OCI-LY3 (cell line): ENCODE results near the gene TSPAN15.
"Not testable (repeated sequence)": the region's sequence is repeated elsewhere in the genome, so short reads cannot be mapped to it uniquely, and the experiment has no call there.

Experiments used
- H2AFZ ChIP-seq: fragments of 200-600, 300-600 bp; shearing (Covaris generic); 2 replicates; pipeline ENCODE4 v1.6.0; 2014; ENCODE audit warnings: antibody characterized with exemption, low read depth, low read length
- H3K27ac ChIP-seq: fragments of 200-600, 300-600 bp; sonication (generic); 2 replicates; pipeline ENCODE4 v1.5.1; 2014; ENCODE audit warnings: mild to moderate bottlenecking, low read length, moderate library complexity, mixed read lengths
- H3K27me3 ChIP-seq: fragments of 200-600, 300-600 bp; sonication (generic); 2 replicates; pipeline ENCODE4 v1.6.1; 2014; ENCODE audit warnings: low read depth, low read length, mixed read lengths
- H3K36me3 ChIP-seq: fragments of 200-600, 300-600 bp; sonication (generic); replicated peaks from 2 replicates; pipeline ENCODE3; 2014; ENCODE audit warnings: low read depth, low read length, mixed read lengths
- H3K4me1 ChIP-seq: fragments of 300-600, 200-600 bp; sonication (generic); 2 replicates; pipeline ENCODE4 v1.6.1; 2014; ENCODE audit warnings: low read length, mixed read lengths
- H3K4me2 ChIP-seq: fragments of 200-600, 300-600 bp; sonication (generic); 2 replicates; pipeline ENCODE4 v1.6.1; 2014; ENCODE audit warnings: low read length, mixed read lengths
- H3K4me3 ChIP-seq: fragments of 300-600, 200-600 bp; sonication (generic); 2 replicates; pipeline ENCODE4 v1.5.1; 2014; ENCODE audit warnings: antibody characterized with exemption, mild to moderate bottlenecking, low read length, moderate library complexity
- H3K79me2 ChIP-seq: fragments of 300-600, 200-600 bp; shearing (Covaris generic); 2 replicates; pipeline ENCODE4 v1.6.1; 2014; ENCODE audit warnings: mild to moderate bottlenecking, low read length, mixed read lengths
- H3K9ac ChIP-seq: fragments of 300-600, 200-600 bp; shearing (Covaris generic); 2 replicates; pipeline ENCODE4 v1.6.0; 2014; ENCODE audit warnings: mild to moderate bottlenecking, low read length, moderate library complexity
- H3K9me3 ChIP-seq: fragments of 200-600, 300-600 bp; shearing (Covaris generic); 2 replicates; pipeline ENCODE4 v1.6.1; 2014; ENCODE audit warnings: low read length, mixed read lengths; ENCODE audit not compliant: insufficient read depth
- H4K20me1 ChIP-seq: fragments of 200-600, 300-600 bp; sonication (generic); 2 replicates; pipeline ENCODE4 v1.6.1; 2016; ENCODE audit warnings: low read length, mixed read lengths; ENCODE audit not compliant: insufficient read depth
- CTCF ChIP-seq: fragments of 200-600, 300-600 bp; sonication (generic); IDR thresholded peaks from 2 replicates; pipeline ENCODE4 v1.5.1; 2014; ENCODE audit warnings: antibody characterized with exemption, low read length, low read depth
- EZH2phosphoT487 ChIP-seq: fragments of 200-600 bp; shearing (Covaris generic); IDR thresholded peaks from 2 replicates; pipeline ENCODE4 v1.6.1; 2018; ENCODE audit warnings: antibody characterized with exemption, mixed run types, low read depth

Gene TSPAN15

DNA sequence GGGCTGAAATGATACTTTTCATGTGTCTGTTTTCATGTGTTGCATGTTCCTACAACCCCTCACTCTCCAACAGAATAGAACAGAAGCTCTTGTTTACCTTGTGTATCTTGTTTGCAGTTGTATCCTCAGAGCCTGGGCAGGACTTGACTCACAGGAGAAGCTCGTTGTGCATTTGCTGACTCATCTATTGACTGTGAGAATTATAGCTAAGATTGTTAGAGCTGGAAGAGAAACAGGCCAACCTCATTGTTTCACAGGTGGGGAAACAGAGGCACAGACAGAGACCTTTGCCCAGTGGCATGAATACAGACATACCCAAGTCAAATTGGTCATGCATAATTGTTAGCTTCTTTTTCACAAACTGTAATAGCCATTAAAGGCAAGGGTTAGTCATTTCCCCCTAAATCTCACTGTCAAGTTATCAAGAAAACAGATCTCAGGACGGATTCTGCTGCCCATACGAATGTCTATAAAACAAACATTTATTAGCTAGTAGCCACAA is 4.6 kb upstream of the TSPAN15 start:
- Histone ChIP-seq H3K27ac (no peak overlapping the region), H3K4me1 (no peaks in the 10 kb centered on the region), H3K9ac (no peak overlapping the region), H3K9me3 (no peaks in the 10 kb centered on the region), H3K4me3 (no peak overlapping the region), H3K4me2 (no peak overlapping the region), H3K79me2 (no peaks in the 10 kb centered on the region), H3K27me3 (no peaks in the 10 kb centered on the region), H3K36me3 (no peaks in the 10 kb centered on the region), H2AFZ (no peak overlapping the region), H4K20me1 (no peaks in the 10 kb centered on the region)
- TF ChIP-seq CTCF (no peak), EZH2phosphoT487 (no peak)

DNA sequence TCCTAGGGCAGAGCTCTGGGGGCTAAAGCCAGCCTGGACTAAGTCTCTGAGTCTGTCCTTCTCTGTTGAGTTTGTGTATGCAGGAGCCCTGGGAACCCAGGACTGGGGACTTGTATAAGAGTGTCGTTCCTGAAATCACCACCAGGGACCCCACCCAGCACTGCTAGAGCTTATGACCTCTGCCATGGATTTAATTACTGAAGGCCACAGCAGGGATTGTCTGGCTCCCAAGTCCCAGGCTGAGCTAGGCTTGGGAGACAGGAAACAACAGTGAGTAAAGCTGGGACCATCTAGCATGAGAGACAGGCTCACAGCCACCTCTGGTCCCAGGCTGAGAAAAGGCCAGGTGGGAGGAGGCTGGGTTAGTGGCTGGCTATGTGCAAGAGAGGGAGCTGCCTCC is 1.4 kb upstream of the TSPAN15 start:
- TF ChIP-seq CTCF: peak; percentile 19; the same call in 1 of the 2 replicates
- no peak for TF ChIP-seq EZH2phosphoT487
- Histone ChIP-seq H3K36me3 (no peaks in the 10 kb centered on the region), H3K9ac (no peak overlapping the region), H3K4me1 (no peaks in the 10 kb centered on the region), H2AFZ (no peak overlapping the region), H3K4me2 (no peak overlapping the region), H3K79me2 (no peaks in the 10 kb centered on the region), H3K27me3 (no peaks in the 10 kb centered on the region), H3K27ac (no peak overlapping the region), H3K4me3 (no peak overlapping the region), H3K9me3 (no peaks in the 10 kb centered on the region), H4K20me1 (no peaks in the 10 kb centered on the region)

DNA sequence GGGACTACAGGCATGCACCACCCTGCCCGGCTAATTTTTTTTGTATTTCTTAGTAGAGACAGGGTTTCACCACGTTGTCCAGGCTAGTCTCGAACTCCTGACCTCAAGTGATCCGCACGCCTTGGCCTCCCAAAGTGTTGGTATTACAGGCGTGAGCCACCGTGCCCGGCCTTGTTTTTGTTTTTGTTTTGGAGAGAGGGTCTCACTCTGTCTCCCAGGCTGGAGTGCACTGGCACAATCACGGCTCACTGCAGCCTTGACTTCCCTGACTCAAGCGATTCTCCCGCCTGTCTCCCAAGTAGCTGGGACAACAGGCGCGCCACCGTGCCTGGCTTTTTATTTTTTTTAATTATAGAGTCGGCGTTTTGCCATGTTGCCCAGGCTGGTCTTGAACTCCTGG is 870 bp upstream of the TSPAN15 start:
- not testable (repeated sequence) for H3K9me3 ChIP-seq, H3K36me3 ChIP-seq, H3K9ac ChIP-seq, H3K79me2 ChIP-seq, H3K4me2 ChIP-seq, H3K4me3 ChIP-seq, H2AFZ ChIP-seq, H3K27me3 ChIP-seq, H3K4me1 ChIP-seq, H3K27ac ChIP-seq, H4K20me1 ChIP-seq

- TF ChIP-seq CTCF: no peak
- TF ChIP-seq EZH2phosphoT487: no peak
- Histone ChIP-seq H3K4me2 (peak overlapping the region; percentile 70), H3K79me2 (no peaks in the 10 kb centered on the region), H3K9ac (no peak overlapping the region; the same call in 1 of the 2 replicates), H3K4me1 (no peaks in the 10 kb centered on the region), H3K27me3 (no peaks in the 10 kb centered on the region), H4K20me1 (no peaks in the 10 kb centered on the region), H3K36me3 (no peaks in the 10 kb centered on the region), H3K9me3 (no peaks in the 10 kb centered on the region), H3K4me3 (peak overlapping the region; percentile 76), H2AFZ (no peak overlapping the region; the same call in 1 of the 2 replicates), H3K27ac (no peak overlapping the region)
These were observed 553 bp downstream of the TSPAN15 start for GRCh38 chr10:69451784-69452251.
